Measurements from ENCODE around the gene MSANTD7. TPM values are rescaled to one million over a fixed set of nuclear protein-coding genes. Genes with fewer than 3 reads are reported as not detected.

The MSANTD7 gene
- total RNA-seq, 1 experiment from 2014 or later, result 14.3 TPM

GRCh38 chr10:14875941-14876340 is 37.8 kb downstream of the MSANTD7 start:
- H3K27me3 ChIP-seq (ENCODE audit: insufficient read depth, low read length), result no peaks in the 10 kb centered on the region
- H3K9me3 ChIP-seq (ENCODE audit: control insufficient read depth in 1 of 2, insufficient read depth in 1 of 2, low read depth in 1 of 2, low read length in 2 of 2), result no peaks in the 10 kb centered on the region
- TF ChIP-seq SP1 (IDR thresholded peaks at IDR 0.05; ENCODE audit: low read depth), result no peak
- no peak for TF ChIP-seq TCF7L2 (IDR thresholded peaks at IDR 0.05; ENCODE audit: borderline replicate concordance, extremely low read depth, insufficient read depth, insufficient read length)
- no peak for TF ChIP-seq EGR1 (IDR thresholded peaks at IDR 0.05; ENCODE audit: low read depth)
- TF ChIP-seq SRF (IDR thresholded peaks at IDR 0.05; ENCODE audit: low read depth), result no peak
- no peak for TF ChIP-seq RAD21 (IDR thresholded peaks at IDR 0.05; ENCODE audit: low read depth)
- no peak for TF ChIP-seq ELF1 (IDR thresholded peaks at IDR 0.05; ENCODE audit: borderline replicate concordance, low read depth)
- RAD21 ChIA-PET (ENCODE audit: low non-redundant PET in 1 of 2, low total read pairs in 2 of 2, uncharacterized antibody in 2 of 2, unreplicated experiment in 2 of 2), result no interaction called here
- H3K4me2 ChIP-seq (ENCODE audit: low read length), result no peak overlapping the region
- BruUV-seq (replicated peaks), result no TSS peak
- peaks cover 42% of the 10 kb centered on the region for H3K79me2 ChIP-seq (ENCODE audit: insufficient read depth, low read length)
- peaks cover 0 to 4% of the 10 kb centered on the region in 2 experiments; a peak in 1 of 4 replicates for H3K36me3 ChIP-seq (ENCODE audit: control insufficient read depth in 1 of 2, insufficient read depth in 2 of 2, low read length in 2 of 2)
- CTCF ChIA-PET, result no interaction called here
- H3K9ac ChIP-seq (ENCODE audit: low read length), result no peak overlapping the region
- H3K27ac ChIP-seq (ENCODE audit: low read depth, low read length), result no peak overlapping the region
- no peak overlapping the region for H3K4me3 ChIP-seq (replicated peaks in 1 of 2; ENCODE audit: low read depth in 1 of 2, low read length in 2 of 2)
- peaks cover 9 to 24% of the 10 kb centered on the region in 2 experiments for H3K4me1 ChIP-seq (ENCODE audit: control insufficient read depth in 1 of 2, insufficient read depth in 2 of 2, low read length in 2 of 2)
- POLR2A ChIA-PET, result no interaction called here
- no peak for ATAC-seq
- H4K20me1 ChIP-seq (ENCODE audit: insufficient read depth), result no peaks in the 10 kb centered on the region
- DNase-seq (ENCODE audit: low read depth, low spot score), result no peak
- H2AFZ ChIP-seq (ENCODE audit: low read depth, low read length, poor library complexity, severe bottlenecking), result no peak overlapping the region
- intact Hi-C loops (cut with micrococcal nuclease), result loop anchor here (5.0 kb wide), 2 partner anchors 39 to 231 kb away; partner anchors contain the start of genes CDNF, HSPA14 and MSANTD7
- H3K9me2 ChIP-seq (ENCODE audit: insufficient read depth), result no peaks in the 10 kb centered on the region

GRCh38 chr10:14876764-14877163 is 38.7 kb downstream of the MSANTD7 start:
- peaks cover 50% of the 10 kb centered on the region for H3K79me2 ChIP-seq (ENCODE audit: insufficient read depth, low read length)
- no peak for TF ChIP-seq ZBTB33 (IDR thresholded peaks at IDR 0.05; ENCODE audit: extremely low read depth, insufficient replicate concordance, low read length)
- TF ChIP-seq ELF1 (IDR thresholded peaks at IDR 0.05; ENCODE audit: borderline replicate concordance, low read depth), result no peak
- TF ChIP-seq JUND (IDR thresholded peaks at IDR 0.05), result no peak
- TF ChIP-seq CBX3 (IDR thresholded peaks at IDR 0.05; ENCODE audit: low read depth), result no peak
- no peak for TF ChIP-seq EGR1 (IDR thresholded peaks at IDR 0.05; ENCODE audit: low read depth)
- TF ChIP-seq EZH2phosphoT487 (IDR thresholded peaks at IDR 0.05; ENCODE audit: borderline replicate concordance), result no peak
- no peak for TF ChIP-seq EZH2 (IDR thresholded peaks at IDR 0.05)
- TF ChIP-seq RAD21 (IDR thresholded peaks at IDR 0.05; ENCODE audit: low read depth), result no peak
- intact Hi-C loops (cut with micrococcal nuclease), result loop anchor here (5.0 kb wide), 2 partner anchors 39 to 231 kb away; partner anchors contain the start of genes CDNF, HSPA14 and MSANTD7
- DNase-seq (ENCODE audit: low read depth, low spot score) (no peak), ATAC-seq (no peak)
- ChIA-PET CTCF (no interaction called here), RAD21 (ENCODE audit: low non-redundant PET in 1 of 2, low total read pairs in 2 of 2, uncharacterized antibody in 2 of 2, unreplicated experiment in 2 of 2) (no interaction called here), POLR2A (interaction anchor here (2.0 kb wide), 1 partner anchor 39 kb away, joined by 14 read pairs; the partner anchor contains the start of genes CDNF, HSPA14 and MSANTD7)
- peak overlapping the region; percentile 80; the same call in 1 of the 2 replicates for H3K4me2 ChIP-seq (ENCODE audit: low read length)
- H4K20me1 ChIP-seq (ENCODE audit: insufficient read depth), result no peaks in the 10 kb centered on the region
- H3K4me3 ChIP-seq (replicated peaks in 1 of 2; ENCODE audit: low read depth in 1 of 2, low read length in 2 of 2), result no peak overlapping the region; a peak in 1 of 4 replicates
- H3K36me3 ChIP-seq (ENCODE audit: control insufficient read depth in 1 of 2, insufficient read depth in 2 of 2, low read length in 2 of 2), result 0 out of 4 replicates have a peak, but pooled peaks cover 0 to 2% of the 10 kb centered on the region in 2 experiments
- H3K4me1 ChIP-seq (ENCODE audit: control insufficient read depth in 1 of 2, insufficient read depth in 2 of 2, low read length in 2 of 2), result peaks cover 9 to 24% of the 10 kb centered on the region in 2 experiments
- no peaks in the 10 kb centered on the region for H3K9me3 ChIP-seq (ENCODE audit: control insufficient read depth in 1 of 2, insufficient read depth in 1 of 2, low read depth in 1 of 2, low read length in 2 of 2)
- H3K27ac ChIP-seq (ENCODE audit: low read depth, low read length), result no peak overlapping the region; the same call in 1 of the 2 replicates
- H3K27me3 ChIP-seq (ENCODE audit: insufficient read depth, low read length), result no peaks in the 10 kb centered on the region
- BruUV-seq (replicated peaks), result no TSS peak
- no peaks in the 10 kb centered on the region for H3K9me2 ChIP-seq (ENCODE audit: insufficient read depth)
- H2AFZ ChIP-seq (ENCODE audit: low read depth, low read length, poor library complexity, severe bottlenecking), result no peak overlapping the region
- H3K9ac ChIP-seq (ENCODE audit: low read length), result 0 out of 2 replicates have a peak overlapping the region, but pooled peaks have one; percentile 93
